Suppressor macrophage treated with lipopolysaccharide for 1 hour (primary cell): ENCODE data around the gene ATP6AP1.

Experiments
- DNase-seq, 3 donors: peaks; one replicate each; pipeline ENCODE4 v3.0.0-alpha.2; 2020 to 2022

The ATP6AP1 gene

GRCh38 chrX:154450312-154450711, 21.8 kb downstream of the ATP6AP1 start:
- DNase-seq: no peak

GRCh38 chrX:154452823-154453222, 24.3 kb downstream of the ATP6AP1 start:
- no peak for DNase-seq

GRCh38 chrX:154457491-154458115, 29.1 kb downstream of the ATP6AP1 start:
- DNase-seq: peak; percentile 27 to 70 (median 54)

GRCh38 chrX:154458116-154458953, 29.9 kb downstream of the ATP6AP1 start, which contains the start of gene PLXNA3:
TSS of gene PLXNA3 (plus strand) at chrX:154458281. CDS start at chrX:154460184, 1,903 bp downstream.
- peak; percentile 60 to 81 (median 75) for DNase-seq

- peak in 2 of 3 donors; percentile 17 to 25 for DNase-seq
Measured at GRCh38 chrX:154458954-154459778, 30.7 kb downstream of the ATP6AP1 start.

- DNase-seq: no peak
Measured at GRCh38 chrX:154459832-154460231, 31.4 kb downstream of the ATP6AP1 start.

GRCh38 chrX:154460326-154460725, 31.8 kb downstream of the ATP6AP1 start:
- no peak for DNase-seq

GRCh38 chrX:154462396-154462795, 33.9 kb downstream of the ATP6AP1 start:
- no peak for DNase-seq

- DNase-seq: no peak
Measured at GRCh38 chrX:154463611-154464220, 35.2 kb downstream of the ATP6AP1 start.

- no peak for DNase-seq
Measured at GRCh38 chrX:154464806-154465365, 36.4 kb downstream of the ATP6AP1 start.

- DNase-seq: no peak
Measured at GRCh38 chrX:154465601-154466000, 37.1 kb downstream of the ATP6AP1 start.

- no peak for DNase-seq
Measured at GRCh38 chrX:154466036-154466435, 37.6 kb downstream of the ATP6AP1 start.

- no peak for DNase-seq
Measured at GRCh38 chrX:154466907-154467306, 38.4 kb downstream of the ATP6AP1 start.

- DNase-seq: no peak
Measured at GRCh38 chrX:154467556-154467955, 39.1 kb downstream of the ATP6AP1 start.

- no peak for DNase-seq
Measured at GRCh38 chrX:154468217-154468616, 39.7 kb downstream of the ATP6AP1 start.

- DNase-seq: no peak
Measured at GRCh38 chrX:154469114-154469513, 40.6 kb downstream of the ATP6AP1 start.

GRCh38 chrX:154469880-154470279, 41.4 kb downstream of the ATP6AP1 start:
- DNase-seq: no peak

- no peak for DNase-seq
Measured at GRCh38 chrX:154470434-154470833, 42.0 kb downstream of the ATP6AP1 start.

GRCh38 chrX:154470914-154471568, 42.6 kb downstream of the ATP6AP1 start:
- no peak for DNase-seq

- no peak for DNase-seq
Measured at GRCh38 chrX:154471839-154472684, 43.6 kb downstream of the ATP6AP1 start.
